ENCODE data around the gene BAZ2B. TPM values are rescaled to one million over a fixed set of nuclear protein-coding genes. Genes with fewer than 3 reads are reported as not detected.
A peak's percentile ranks its signal among the peaks of the same experiment; 100 is the strongest.

The BAZ2B gene
- total and polyA plus RNA-seq, 2 of the 13 experiments (the other 11 are each of a cell fraction or from before 2014, with no cell fraction given), result 14.0 to 15.1 TPM

DNA sequence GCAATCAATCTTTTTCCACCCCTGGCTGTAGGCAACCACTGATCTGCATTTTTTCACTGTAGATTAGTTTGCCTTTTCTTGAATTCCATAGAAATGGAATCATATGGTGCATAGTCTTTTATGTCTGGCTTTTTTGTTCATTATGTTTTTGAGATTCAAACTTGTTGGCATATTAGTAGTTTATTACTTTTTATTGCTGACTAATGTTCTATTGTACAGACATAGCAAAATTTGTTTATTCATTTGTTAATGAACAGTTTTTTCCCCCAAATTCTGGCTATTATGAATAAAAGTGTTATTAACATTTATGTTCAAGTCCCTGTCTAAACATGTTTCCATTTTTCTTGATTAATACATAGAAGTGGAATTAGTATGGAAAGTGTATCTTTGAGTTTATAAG, 308.4 kb downstream of the BAZ2B start:
- Histone ChIP-seq H3K36me3 (replicated peaks in 1 of 2; ENCODE audit: control insufficient read depth in 1 of 2, insufficient read depth in 2 of 2, low read length in 2 of 2) (no peaks in the 10 kb centered on the region), H3K4me3 (replicated peaks in 1 of 3; ENCODE audit: insufficient read depth in 1 of 3, low read depth in 2 of 3, low read length in 3 of 3) (no peak overlapping the region), H3K79me2 (ENCODE audit: insufficient read depth, low read length) (no peaks in the 10 kb centered on the region), H3K9me3 (ENCODE audit: low read length) (no peaks in the 10 kb centered on the region), H3K27ac (ENCODE audit: extremely low read length, insufficient read depth, low read length) (no peak overlapping the region), H3K4me1 (ENCODE audit: insufficient read depth, low read length) (peaks cover 9% of the 10 kb centered on the region), H3K4me2 (ENCODE audit: low read depth, low read length) (no peak overlapping the region), H3K27me3 (ENCODE audit: control insufficient read depth in 1 of 2, insufficient read depth in 2 of 2, low read length in 2 of 2) (no peaks in the 10 kb centered on the region), H3K9ac (ENCODE audit: insufficient read depth, low read depth, low read length) (no peak overlapping the region), H2AFZ (ENCODE audit: low read length) (no peak overlapping the region), H4K20me1 (ENCODE audit: insufficient read depth, low read length) (no peaks in the 10 kb centered on the region)
- TF ChIP-seq MAFK (conservative IDR thresholded peaks at IDR 0.05 in 1 of 2, IDR thresholded peaks at IDR 0.05 in 1 of 2; ENCODE audit: low read length in 2 of 2) (peak; percentile 75 to 84), MAFF (IDR thresholded peaks at IDR 0.05; ENCODE audit: low read depth, low read length) (peak; percentile 77), HNF1A (IDR thresholded peaks at IDR 0.05; ENCODE audit: low read depth) (no peak), HNF1A (CRISPR knock-in tag; IDR thresholded peaks at IDR 0.05; ENCODE audit: borderline replicate concordance) (no peak)
- intact Hi-C loops (cut with micrococcal nuclease; ENCODE audit: unreplicated experiment), result no loop called here
- CTCF ChIA-PET (ENCODE audit: low intra/inter-chr PET ratio, low total read pairs), result no interaction called here
- POLR2A ChIA-PET, result no interaction called here
- DNase-seq (ENCODE audit: low spot score) (no peak), ATAC-seq (no peak), FAIRE-seq (no peak)
- in situ Hi-C loops (cut with HindIII; ENCODE audit: extremely low pct_ligation_motif_present, low pct_unique_long_range_greater_than_20kb), result no loop called here
- no TSS peak for BruUV-seq (replicated peaks)

DNA sequence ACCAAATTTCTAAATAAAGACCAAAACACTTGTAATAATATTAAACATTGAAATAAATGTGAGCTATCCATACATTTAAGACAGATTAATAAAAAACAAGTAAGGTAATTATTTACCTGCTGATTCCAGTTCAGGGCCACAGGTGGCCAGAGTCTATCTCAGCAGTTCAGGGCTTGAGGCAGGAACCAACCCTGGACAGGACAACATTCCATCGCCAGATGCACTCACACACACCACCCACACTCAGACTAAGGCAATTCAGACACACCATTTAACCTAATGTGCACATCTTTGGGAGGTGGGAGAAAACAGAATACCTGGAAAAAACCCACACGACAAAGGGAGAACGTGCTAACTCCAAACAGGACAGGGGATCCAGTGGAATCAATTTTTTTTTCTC, 315.8 kb downstream of the BAZ2B start:
- in situ Hi-C loops (cut with HindIII; ENCODE audit: extremely low pct_ligation_motif_present, low pct_unique_long_range_greater_than_20kb), result no loop called here
- 23% methylated on average over 3 of the region's 3 CpGs for WGBS (ENCODE audit: low lambda C conversion rate)
- Histone ChIP-seq H3K9me3 (ENCODE audit: low read length) (no peaks in the 10 kb centered on the region), H2AFZ (ENCODE audit: low read length) (no peak overlapping the region), H3K4me3 (replicated peaks in 1 of 3; ENCODE audit: insufficient read depth in 1 of 3, low read depth in 2 of 3, low read length in 3 of 3) (no peak overlapping the region), H3K4me2 (ENCODE audit: low read depth, low read length) (no peak overlapping the region), H3K9ac (ENCODE audit: insufficient read depth, low read depth, low read length) (no peak overlapping the region), H4K20me1 (ENCODE audit: insufficient read depth, low read length) (no peaks in the 10 kb centered on the region), H3K79me2 (ENCODE audit: insufficient read depth, low read length) (no peaks in the 10 kb centered on the region), H3K27ac (ENCODE audit: extremely low read length, insufficient read depth, low read length) (no peak overlapping the region), H3K27me3 (ENCODE audit: control insufficient read depth in 1 of 2, insufficient read depth in 2 of 2, low read length in 2 of 2) (no peaks in the 10 kb centered on the region), H3K36me3 (replicated peaks in 1 of 2; ENCODE audit: control insufficient read depth in 1 of 2, insufficient read depth in 2 of 2, low read length in 2 of 2) (no peaks in the 10 kb centered on the region), H3K4me1 (ENCODE audit: insufficient read depth, low read length) (no peaks in the 10 kb centered on the region)
- no peak for DNase-seq (ENCODE audit: low spot score)
- intact Hi-C loops (cut with micrococcal nuclease; ENCODE audit: unreplicated experiment), result no loop called here
- CTCF ChIA-PET (ENCODE audit: low intra/inter-chr PET ratio, low total read pairs), result no interaction called here
- TF ChIP-seq TEAD3 (CRISPR knock-in tag; optimal IDR thresholded peaks at IDR 0.05; ENCODE audit: borderline replicate concordance) (peak; percentile 53), EEA1 (CRISPR knock-in tag; IDR thresholded peaks at IDR 0.05; ENCODE audit: borderline replicate concordance) (no peak), ZBTB14 (CRISPR knock-in tag; IDR thresholded peaks at IDR 0.05) (no peak), KLF9 (CRISPR knock-in tag; IDR thresholded peaks at IDR 0.05; ENCODE audit: low read depth) (no peak)
- FAIRE-seq, result no peak
- POLR2A ChIA-PET, result no interaction called here
- peak; percentile 97 for ATAC-seq
- BruUV-seq (replicated peaks), result no TSS peak
